Effector CD8-positive, alpha-beta T cell (primary cell): ENCODE measurements around the gene ABHD12B.
"Not testable (repeated sequence)": the region's sequence is repeated elsewhere in the genome, so short reads cannot be mapped to it uniquely, and the experiment has no call there.

Experiments
- DNase-seq: peaks from one replicate; lab custom pipeline; 2025; lab: John Stamatoyannopoulos, UW

ABHD12B gene

GRCh38 chr14:50896421-50896820, 24.6 kb downstream of the ABHD12B start:
- not testable (repeated sequence) for DNase-seq

DNA sequence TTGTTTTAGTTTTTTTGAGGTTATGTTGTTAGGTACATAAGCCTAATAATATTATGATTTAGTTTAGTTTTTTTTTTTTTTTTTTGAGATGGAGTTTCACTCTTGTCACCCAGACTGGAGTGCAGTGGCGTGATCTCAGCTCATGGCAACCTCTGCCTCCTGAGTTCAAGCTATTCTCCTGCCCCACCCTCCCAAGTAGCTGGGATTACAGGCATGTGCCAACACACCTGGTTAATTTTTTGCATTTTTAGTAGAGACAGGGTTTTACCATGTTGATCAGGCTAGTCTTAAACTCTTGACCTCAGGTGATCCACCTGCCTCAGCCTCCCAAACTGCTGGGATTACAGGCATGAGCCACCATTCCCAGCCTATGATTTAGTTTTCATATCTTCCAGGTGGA, 25.2 kb downstream of the ABHD12B start:
- DNase-seq, result not testable (repeated sequence)

DNA sequence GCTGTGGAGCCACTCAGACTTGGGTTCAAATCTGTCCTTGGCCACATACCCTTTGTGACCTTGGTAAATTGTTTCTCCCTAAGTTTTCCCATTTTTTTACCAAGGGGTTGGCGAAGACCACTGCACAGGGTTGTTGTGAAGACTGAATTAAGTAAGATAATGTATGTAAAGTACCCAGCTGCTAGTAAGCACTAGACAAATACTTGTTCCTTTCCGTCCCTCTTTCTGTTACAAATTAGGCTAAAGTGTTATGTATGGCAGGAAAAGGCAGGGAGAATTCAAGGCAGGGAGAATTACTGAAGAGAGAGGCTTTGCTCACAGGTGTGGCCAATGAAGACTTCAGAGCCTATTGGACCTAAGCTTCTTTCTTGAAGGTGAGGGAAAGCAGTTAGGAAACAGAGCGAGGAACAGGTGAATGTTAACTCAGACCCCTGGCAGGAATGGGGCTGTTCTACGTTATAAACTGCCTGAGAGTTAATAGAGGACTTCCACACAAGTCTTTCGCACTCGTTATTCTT, 25.9 kb downstream of the ABHD12B start:
- DNase-seq, result no peak

- DNase-seq, result no peak
Measured at GRCh38 chr14:50901361-50901760, 29.5 kb downstream of the ABHD12B start.

DNA sequence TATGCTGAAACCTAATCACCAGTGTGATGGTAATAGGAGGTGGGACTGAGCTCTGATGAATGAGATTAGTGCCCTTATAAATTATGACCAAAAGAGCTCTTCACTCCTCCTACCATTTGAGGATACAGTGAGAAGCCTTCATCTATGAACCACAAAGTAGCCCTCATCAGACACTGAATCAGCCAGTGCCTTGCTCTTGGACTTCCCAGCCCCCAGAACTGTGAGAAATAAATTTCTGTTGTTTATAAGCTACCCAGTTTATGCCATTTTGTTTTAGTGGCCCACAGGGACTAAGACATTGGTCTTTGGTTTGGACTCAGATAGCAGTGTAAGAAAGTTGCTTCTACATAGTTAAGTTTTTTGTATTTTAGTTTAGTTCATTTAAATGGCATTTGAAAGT, 32.9 kb downstream of the ABHD12B start:
- DNase-seq, result no peak

- DNase-seq, result no peak
Measured at GRCh38 chr14:50906326-50907065, 34.6 kb downstream of the ABHD12B start.

- DNase-seq, result no peak
Measured at GRCh38 chr14:50910495-50911420, 38.9 kb downstream of the ABHD12B start.

GRCh38 chr14:50917449-50917848, 45.6 kb downstream of the ABHD12B start:
- DNase-seq, result no peak

- DNase-seq, result not testable (repeated sequence)
Measured at GRCh38 chr14:50919524-50919923, 47.7 kb downstream of the ABHD12B start.

GRCh38 chr14:50920482-50921230, 48.8 kb downstream of the ABHD12B start:
- DNase-seq, result no peak

DNA sequence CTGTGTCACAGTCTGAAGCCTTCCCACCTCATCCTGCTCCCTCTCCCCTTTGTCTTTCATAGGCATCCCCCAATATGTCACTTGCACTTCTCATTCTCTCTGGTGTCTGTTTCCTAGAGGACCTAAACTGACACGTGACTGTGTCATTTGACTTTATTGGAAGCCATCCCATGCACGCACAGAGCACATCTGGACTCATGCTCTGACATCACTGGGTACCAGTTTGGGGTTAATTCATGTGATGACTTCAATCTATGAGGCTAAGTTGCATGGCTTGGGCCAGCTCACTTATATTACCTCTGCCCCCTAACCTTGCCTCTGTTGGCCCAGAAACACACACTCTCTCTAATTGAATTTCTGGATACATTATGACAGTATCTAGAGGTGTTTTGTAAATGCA, 51.0 kb downstream of the ABHD12B start:
- no peak for DNase-seq

DNA sequence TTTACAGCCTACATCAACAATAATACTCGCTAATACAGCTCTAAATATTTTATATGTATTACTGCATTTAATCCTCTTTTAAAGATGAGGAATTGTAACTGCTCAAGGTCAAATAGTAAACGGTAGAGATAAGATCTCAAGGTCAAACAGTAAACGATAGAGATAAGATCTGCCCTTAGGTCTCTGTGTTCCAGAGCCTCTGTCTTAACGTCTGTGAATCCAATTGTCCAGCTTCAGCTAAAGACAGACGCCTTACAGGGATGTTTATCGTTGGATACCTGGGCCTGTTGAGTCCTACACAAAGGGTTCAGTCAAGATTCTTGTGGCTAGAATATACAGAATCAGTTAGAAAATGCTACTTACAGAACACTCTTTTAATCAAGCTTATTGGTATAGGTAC, 52.4 kb downstream of the ABHD12B start:
- no peak for DNase-seq

GRCh38 chr14:50924843-50925242, 53.0 kb downstream of the ABHD12B start:
- DNase-seq, result no peak

DNA sequence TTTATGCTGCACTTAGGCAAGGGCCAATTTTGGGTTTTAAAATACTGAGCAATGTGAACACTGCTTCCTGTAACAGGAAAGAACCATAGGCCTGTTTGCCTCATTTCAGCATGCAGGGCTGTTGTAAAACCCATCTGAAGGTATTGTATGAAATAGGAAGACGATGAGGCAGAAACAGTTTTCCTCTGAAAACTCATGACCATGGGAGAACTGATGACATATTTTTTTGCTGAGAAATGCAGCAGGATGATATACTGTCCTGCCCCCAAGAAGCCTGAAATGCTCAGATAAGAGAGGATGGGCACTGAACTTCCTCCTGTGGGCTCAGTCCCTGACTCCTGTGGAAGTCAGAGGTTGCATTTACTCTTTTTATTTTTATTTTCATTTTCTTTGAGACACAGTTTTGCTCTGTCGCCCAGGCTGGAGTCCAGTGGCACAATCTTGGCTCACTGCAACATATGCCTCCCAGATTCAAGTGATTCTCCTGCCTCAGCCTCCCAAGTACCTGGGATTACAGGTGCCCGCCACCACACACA, 55.1 kb downstream of the ABHD12B start:
- DNase-seq, result no peak

DNA sequence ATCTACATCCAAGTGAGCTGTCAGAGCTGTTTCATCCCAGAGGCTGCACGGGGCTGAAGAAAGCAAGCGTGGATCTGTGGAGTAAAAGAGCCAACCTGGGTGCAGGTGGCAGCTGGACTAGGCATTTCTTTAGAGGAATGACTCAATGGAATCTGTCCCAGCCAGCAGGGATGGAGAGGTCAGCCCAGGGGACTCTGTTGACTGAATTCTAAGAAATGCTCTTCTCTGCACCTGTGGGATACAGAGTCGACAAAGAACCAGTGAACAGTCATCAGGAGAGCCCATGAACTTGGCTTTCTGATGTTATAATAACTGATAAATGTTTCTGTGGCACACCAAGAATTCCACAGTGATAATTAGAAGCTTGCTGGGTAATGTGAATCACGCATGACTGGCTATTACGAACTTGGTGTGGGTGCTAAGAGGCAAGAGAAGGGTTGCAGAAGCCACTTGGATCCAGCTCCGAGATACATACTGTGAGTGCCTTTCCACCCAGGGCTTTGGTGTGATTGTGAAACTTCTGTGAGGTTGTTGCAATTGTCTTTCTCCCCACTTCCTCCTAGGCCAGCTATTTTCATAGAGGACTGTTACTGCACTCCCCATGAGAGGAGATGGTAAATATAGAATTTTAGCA, 56.3 kb downstream of the ABHD12B start:
- no peak for DNase-seq

DNA sequence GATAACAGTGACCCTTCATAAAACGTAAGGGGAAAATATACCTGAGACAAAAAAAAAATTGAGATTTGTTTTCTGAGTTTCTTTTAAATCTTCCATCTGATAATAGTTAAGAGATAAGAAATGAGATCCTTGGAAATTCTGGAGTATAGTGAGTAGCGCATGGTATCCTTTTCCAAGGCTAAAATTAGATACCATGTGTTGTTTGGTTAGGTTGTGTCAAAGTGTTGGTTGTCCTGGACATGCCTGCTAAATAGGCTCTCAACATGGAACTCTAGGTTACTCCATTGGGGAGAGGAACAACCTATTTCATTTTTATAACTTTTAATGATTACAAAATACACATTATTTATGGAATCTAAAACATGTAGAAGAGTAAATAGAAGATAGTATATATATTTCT, 57.7 kb downstream of the ABHD12B start:
- DNase-seq, result no peak

DNA sequence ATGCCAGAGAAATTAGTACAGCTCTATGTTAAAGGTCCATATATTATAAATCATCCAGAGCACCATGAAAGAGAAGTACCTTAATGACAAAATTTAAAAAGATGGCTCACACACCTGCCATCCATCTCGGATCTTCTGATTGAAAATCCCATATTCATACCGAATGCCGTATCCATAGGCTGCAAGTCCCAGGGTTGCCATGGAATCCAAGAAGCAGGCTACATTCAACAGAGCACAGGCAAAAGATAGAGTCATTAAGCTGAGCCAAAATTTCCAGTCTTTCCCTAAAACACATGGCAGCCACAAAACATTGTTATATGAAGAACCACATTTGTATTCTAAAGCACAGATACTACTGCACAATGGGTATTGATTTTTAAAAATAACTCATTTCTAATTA, 59.7 kb downstream of the ABHD12B start:
- DNase-seq, result no peak

DNA sequence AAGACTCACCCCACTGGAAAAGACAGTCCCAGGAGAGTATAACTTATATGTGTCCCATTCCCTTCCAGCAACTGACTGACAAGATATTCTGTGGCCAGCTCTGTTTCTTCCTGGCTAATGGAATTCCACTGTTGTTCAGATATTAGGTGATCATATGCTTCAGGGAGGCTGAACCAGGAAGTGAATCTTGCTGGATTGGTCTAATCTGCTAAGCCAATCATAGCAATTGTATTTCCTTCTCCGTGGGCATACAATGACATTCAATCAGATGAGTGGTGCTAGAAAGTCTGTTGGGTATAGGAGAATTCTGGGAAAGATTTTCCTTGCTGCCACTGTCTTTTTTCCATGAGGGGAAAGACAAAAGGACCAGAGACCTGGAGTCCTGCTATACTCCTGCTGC, 60.3 kb downstream of the ABHD12B start:
- no peak for DNase-seq

- no peak for DNase-seq
Measured at GRCh38 chr14:50932592-50933495, 61.0 kb downstream of the ABHD12B start.
